HCT116 (cell line): ENCODE measurements around the gene CCDC17. TPM values are rescaled to one million over a fixed set of nuclear protein-coding genes. Genes with fewer than 3 reads are reported as not detected.

Source experiments
- ATAC-seq: fragments of 200-7000 bp; cut with Tn5 transposase; 2 replicates; pipeline ENCODE4 v1.9.1; 2020; ENCODE audit warnings: mild to moderate bottlenecking, moderate library complexity
- BruUV-seq: library from RNA; stranded (reverse); fragments of 400-500 nt; replicated peaks from 2 replicates; lab custom pipeline; 2021; lab: Mats Ljungman, UMichigan
- CTCF ChIA-PET: fragments of 300-600 bp; sonication (Branson Sonifier 250); formaldehyde crosslinking; loops from one replicate; lab custom pipeline; 2021; ENCODE audit warnings: antibody characterized with exemption; lab: Charles Lee
- POLR2A ChIA-PET: fragments of 300-600, 350-600 bp; sonication (Branson Sonifier 250); formaldehyde crosslinking; loops from one replicate; lab custom pipeline; 2021; ENCODE audit warnings: antibody characterized with exemption; lab: Charles Lee
- RAD21 ChIA-PET, 2 experiments: fragments of 300-600 bp; sonication (Branson Sonifier 250); formaldehyde crosslinking; loops; one replicate each; lab custom pipeline; 2023; ENCODE audit warnings: low total read pairs in 2 of 2; ENCODE audit not compliant: uncharacterized antibody in 2 of 2, unreplicated experiment in 2 of 2, low non-redundant PET in 1 of 2; lab: Charles Lee
- DNase-seq: peaks from one replicate; pipeline ENCODE4 v3.0.0-alpha.2; 2010; ENCODE audit warnings: low read depth, low spot score
- H2AFZ ChIP-seq: fragments of 200-600 bp; shearing (Covaris generic), sonication (generic); 2 replicates; pipeline ENCODE4 v1.6.1; 2017; ENCODE audit warnings: low read depth, mixed run types, mixed read lengths, antibody characterized with exemption, low read length; ENCODE audit not compliant: poor library complexity, severe bottlenecking
- H3K27ac ChIP-seq: 2 replicates; pipeline ENCODE4 v1.5.1; 2012; ENCODE audit warnings: low read depth, low read length
- H3K27me3 ChIP-seq: fragments of 200-600 bp; sonication (generic); 2 replicates; pipeline ENCODE4 v1.6.1; 2016; ENCODE audit warnings: mixed run types, low read length, mixed read lengths; ENCODE audit not compliant: insufficient read depth
- H3K36me3 ChIP-seq, 2 experiments: fragments of 200-500 bp in 1 of 2; fragments of 200-600 bp in 1 of 2; sonication (Bioruptor generic) in 1 of 2; sonication (generic) in 1 of 2; 2 replicates each; pipeline versions ENCODE4 v1.5.1 to v1.6.1; 2014 to 2016; ENCODE audit warnings: low read length in 2 of 2, inconsistent platforms in 1 of 2, mixed read lengths in 1 of 2, mixed run types in 1 of 2; ENCODE audit not compliant: insufficient read depth in 2 of 2, control insufficient read depth in 1 of 2
- H3K4me1 ChIP-seq, 2 experiments: fragments of 200-600 bp in 1 of 2; sonication (generic) in 1 of 2; 2 replicates each; pipeline versions ENCODE4 v1.5.1 to v1.6.1; 2012 to 2017; ENCODE audit warnings: low read length in 2 of 2, inconsistent platforms in 1 of 2, mild to moderate bottlenecking in 1 of 2, mixed read lengths in 1 of 2, mixed run types in 1 of 2, moderate library complexity in 1 of 2; ENCODE audit not compliant: insufficient read depth in 2 of 2, control insufficient read depth in 1 of 2
- H3K4me2 ChIP-seq: fragments of 200-600 bp; sonication (generic); 2 replicates; pipeline ENCODE4 v1.6.1; 2017; ENCODE audit warnings: mixed run types, low read length, mixed read lengths
- H3K4me3 ChIP-seq, 2 experiments: fragments of 200-600 bp in 1 of 2; sonication (generic) in 1 of 2; replicated peaks in 1 of 2; 2 replicates each; pipeline ENCODE4 v1.5.1; 2011 to 2016; ENCODE audit warnings: low read length in 2 of 2, control low read depth in 1 of 2, low read depth in 1 of 2, mild to moderate bottlenecking in 1 of 2, mixed read lengths in 1 of 2, mixed run types in 1 of 2
- H3K79me2 ChIP-seq: fragments of 200-600 bp; sonication (generic); 2 replicates; pipeline ENCODE4 v1.6.1; 2017; ENCODE audit warnings: mild to moderate bottlenecking, mixed run types, low read length, moderate library complexity, mixed read lengths; ENCODE audit not compliant: insufficient read depth
- H3K9ac ChIP-seq: fragments of 200-600 bp; sonication (generic); 2 replicates; pipeline ENCODE4 v1.6.1; 2016; ENCODE audit warnings: low read length, mixed read lengths
- H3K9me2 ChIP-seq: fragments of 200-600 bp; sonication (generic), shearing (Covaris generic); 2 replicates; pipeline ENCODE4 v1.6.1; 2017; ENCODE audit warnings: mixed run types, mild to moderate bottlenecking, moderate library complexity; ENCODE audit not compliant: insufficient read depth
- H3K9me3 ChIP-seq, 2 experiments: fragments of 200-500 bp in 1 of 2; fragments of 200-600 bp in 1 of 2; sonication (Bioruptor generic) in 1 of 2; sonication (generic) in 1 of 2; 2 replicates each; pipeline ENCODE4 v1.6.1; 2014 to 2017; ENCODE audit warnings: low read length in 2 of 2, mixed read lengths in 2 of 2, inconsistent platforms in 1 of 2, low read depth in 1 of 2, mild to moderate bottlenecking in 1 of 2, mixed run types in 1 of 2, moderate library complexity in 1 of 2; ENCODE audit not compliant: control insufficient read depth in 1 of 2, insufficient read depth in 1 of 2
- H4K20me1 ChIP-seq: fragments of 200-600 bp; sonication (generic), shearing (Covaris generic); 2 replicates; pipeline ENCODE4 v1.6.1; 2017; ENCODE audit warnings: mixed run types, mild to moderate bottlenecking, moderate library complexity; ENCODE audit not compliant: insufficient read depth
- EZH2phosphoT487 ChIP-seq: fragments of 200-600 bp; IDR thresholded peaks from 2 replicates; pipeline ENCODE4 v1.6.1; 2018; ENCODE audit warnings: antibody characterized with exemption, borderline replicate concordance
- POLR2A ChIP-seq: IDR thresholded peaks from 2 replicates; pipeline ENCODE4 v1.7.0; 2011; ENCODE audit warnings: borderline replicate concordance; ENCODE audit not compliant: insufficient read depth, insufficient read length; ENCODE audit errors: extremely low read depth
- RAD21 ChIP-seq: IDR thresholded peaks from 2 replicates; pipeline ENCODE4 v1.6.1; 2012; ENCODE audit warnings: low read depth, mild to moderate bottlenecking
- TCF7L2 ChIP-seq: IDR thresholded peaks from 2 replicates; pipeline ENCODE4 v1.7.0; 2011; ENCODE audit warnings: borderline replicate concordance, inconsistent platforms; ENCODE audit not compliant: insufficient read depth, insufficient read length; ENCODE audit errors: extremely low read depth
- intact Hi-C: fragments of 100-400 bp; cut with micrococcal nuclease; formaldehyde crosslinking; loops from 2 replicates; pipeline ENCODE4 v1.10.0; 2022
- total RNA-seq: library from RNA; stranded (reverse); gene quantifications from one replicate; pipeline ENCODE4 v1.2.1, GENCODE V29; 2021; ENCODE audit not compliant: unreplicated experiment
- TF ChIP-seq, protein P1 (sequence below), 3 experiments: fragments of 200-600 bp in 1 of 3; sonication (generic) in 1 of 3; IDR thresholded peaks in 2 of 3; conservative IDR thresholded peaks in 1 of 3; 2 replicates each; pipeline ENCODE4 v1.5.1; 2012 to 2017; ENCODE audit warnings: low read depth in 2 of 3, low read length in 2 of 3, antibody characterized with exemption in 1 of 3, borderline replicate concordance in 1 of 3, control low read depth in 1 of 3, mild to moderate bottlenecking in 1 of 3, mixed read lengths in 1 of 3, mixed run types in 1 of 3, moderate library complexity in 1 of 3; ENCODE audit not compliant: insufficient read depth in 1 of 3
- TF ChIP-seq, protein P2 (sequence below): IDR thresholded peaks from 2 replicates; pipeline ENCODE4 v1.6.1; 2012

CCDC17 gene
- total RNA-seq, 1 experiment from 2014 or later: 2.4 TPM

GRCh38 chr1:45643978-45644377 lies 20.1 kb upstream of the CCDC17 start:
- H3K9me2 ChIP-seq: no peaks in the 10 kb centered on the region
- TF ChIP-seq EZH2phosphoT487 (no peak), TCF7L2 (no peak), RAD21 (peak; percentile 55), POLR2A (no peak)
- TF ChIP-seq, protein P1, sequence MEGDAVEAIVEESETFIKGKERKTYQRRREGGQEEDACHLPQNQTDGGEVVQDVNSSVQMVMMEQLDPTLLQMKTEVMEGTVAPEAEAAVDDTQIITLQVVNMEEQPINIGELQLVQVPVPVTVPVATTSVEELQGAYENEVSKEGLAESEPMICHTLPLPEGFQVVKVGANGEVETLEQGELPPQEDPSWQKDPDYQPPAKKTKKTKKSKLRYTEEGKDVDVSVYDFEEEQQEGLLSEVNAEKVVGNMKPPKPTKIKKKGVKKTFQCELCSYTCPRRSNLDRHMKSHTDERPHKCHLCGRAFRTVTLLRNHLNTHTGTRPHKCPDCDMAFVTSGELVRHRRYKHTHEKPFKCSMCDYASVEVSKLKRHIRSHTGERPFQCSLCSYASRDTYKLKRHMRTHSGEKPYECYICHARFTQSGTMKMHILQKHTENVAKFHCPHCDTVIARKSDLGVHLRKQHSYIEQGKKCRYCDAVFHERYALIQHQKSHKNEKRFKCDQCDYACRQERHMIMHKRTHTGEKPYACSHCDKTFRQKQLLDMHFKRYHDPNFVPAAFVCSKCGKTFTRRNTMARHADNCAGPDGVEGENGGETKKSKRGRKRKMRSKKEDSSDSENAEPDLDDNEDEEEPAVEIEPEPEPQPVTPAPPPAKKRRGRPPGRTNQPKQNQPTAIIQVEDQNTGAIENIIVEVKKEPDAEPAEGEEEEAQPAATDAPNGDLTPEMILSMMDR (IDR thresholded peaks at IDR 0.05 in 2 of 3, conservative IDR thresholded peaks at IDR 0.05 in 1 of 3; ENCODE audit: borderline replicate concordance in 1 of 3, insufficient read depth in 1 of 3, low read depth in 2 of 3, low read length in 2 of 3): peak; percentile 28 to 48 (median 32); a peak in 4 of 6 replicates
- TF ChIP-seq, protein P2, sequence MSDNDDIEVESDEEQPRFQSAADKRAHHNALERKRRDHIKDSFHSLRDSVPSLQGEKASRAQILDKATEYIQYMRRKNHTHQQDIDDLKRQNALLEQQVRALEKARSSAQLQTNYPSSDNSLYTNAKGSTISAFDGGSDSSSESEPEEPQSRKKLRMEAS: no peak
- H3K4me3 ChIP-seq: no peak overlapping the region
- DNase-seq (peak; percentile 8), ATAC-seq (peak; percentile 85)
- no TSS peak for BruUV-seq
- H3K9me3 ChIP-seq: no peaks in the 10 kb centered on the region
- POLR2A ChIA-PET: no interaction called here
- peaks cover 20 to 24% of the 10 kb centered on the region in 2 experiments; a peak in 3 of 4 replicates for H3K36me3 ChIP-seq
- RAD21 ChIA-PET: no interaction called here
- H3K27ac ChIP-seq: peak overlapping the region; percentile 2; the same call in 1 of the 2 replicates
- CTCF ChIA-PET: interaction anchor here (0.6 kb wide), 1 partner anchor 403 kb away, joined by 3 read pairs; no protein-coding TSS in a partner anchor
- H2AFZ ChIP-seq: no peak overlapping the region
- H3K4me1 ChIP-seq: peaks cover 3 to 7% of the 10 kb centered on the region in 2 experiments; a peak in 3 of 4 replicates
- no peak overlapping the region for H3K9ac ChIP-seq
- no peaks in the 10 kb centered on the region for H4K20me1 ChIP-seq
- intact Hi-C loops: loop anchor here (2.0 to 10.0 kb wide), 2 partner anchors 201 to 237 kb away; no protein-coding TSS in a partner anchor
- H3K4me2 ChIP-seq: no peak overlapping the region
- H3K27me3 ChIP-seq: no peaks in the 10 kb centered on the region
- H3K79me2 ChIP-seq: peaks cover 24% of the 10 kb centered on the region
